B cell (primary cell): ENCODE measurements around the gene EID1. TPM values are rescaled to one million over a fixed set of nuclear protein-coding genes. Genes with fewer than 3 reads are reported as not detected.

ENCODE experiments used
- ATAC-seq: fragments of 200-7000 bp; cut with Tn5 transposase; one replicate; pipeline ENCODE4 v1.10.0; 2021; ENCODE audit warnings: low read depth, mild to moderate bottlenecking, moderate number of reproducible peaks, moderate library complexity
- CTCF ChIA-PET: fragments of 350-600 bp; sonication (Branson Sonifier 250); formaldehyde crosslinking; loops from one replicate; lab custom pipeline; 2021; ENCODE audit warnings: antibody characterized with exemption, inconsistent platforms; lab: Charles Lee
- POLR2A ChIA-PET: fragments of 350-600 bp; sonication (Branson Sonifier 250); formaldehyde crosslinking; loops from one replicate; lab custom pipeline; 2021; ENCODE audit warnings: antibody characterized with exemption; lab: Charles Lee
- DNase-seq: peaks from one replicate; pipeline ENCODE4 v3.0.0; 2013
- H2AFZ ChIP-seq: 2 replicates; pipeline ENCODE4 v1.6.1; 2012; ENCODE audit warnings: mild to moderate bottlenecking, low read depth, low read length; ENCODE audit not compliant: insufficient read depth, poor library complexity, severe bottlenecking
- H3K27ac ChIP-seq, 2 donors: 1 replicate in 1 of 2; 2 replicates in 1 of 2; pipeline ENCODE4 v1.5.1; 2012 to 2013; ENCODE audit warnings: low read length in 2 of 2, mild to moderate bottlenecking in 2 of 2, moderate library complexity in 1 of 2
- H3K27me3 ChIP-seq, 4 experiments: fragments of 200-600 bp in 1 of 4; sonication (generic) in 1 of 4; replicated peaks in 1 of 4; 1 replicate in 2 of 4; 2 replicates in 2 of 4; pipeline versions ENCODE4 v1.6.1 to v1.7.0; 2013 to 2016; ENCODE audit warnings: low read length in 3 of 4, mild to moderate bottlenecking in 2 of 4, mixed read lengths in 1 of 4, moderate library complexity in 1 of 4; ENCODE audit not compliant: insufficient read depth in 4 of 4, control insufficient read depth in 3 of 4; ENCODE audit errors: control extremely low read depth in 1 of 4
- H3K36me3 ChIP-seq, 2 experiments: replicated peaks in 1 of 2; 1 replicate in 1 of 2; 2 replicates in 1 of 2; pipeline versions ENCODE4 v1.6.1 to v1.7.1; 2013; ENCODE audit warnings: low read length in 1 of 2; ENCODE audit not compliant: insufficient read depth in 2 of 2, control insufficient read depth in 1 of 2; ENCODE audit errors: control extremely low read depth in 1 of 2, extremely low read depth in 1 of 2
- H3K4me1 ChIP-seq, 2 donors: fragments of 200-600 bp in 1 of 2; sonication (generic) in 1 of 2; 1 replicate in 1 of 2; 2 replicates in 1 of 2; pipeline versions ENCODE4 v1.5.1 to v1.6.1; 2013 to 2017; ENCODE audit warnings: low read length in 2 of 2; ENCODE audit not compliant: control insufficient read depth in 2 of 2, insufficient read depth in 2 of 2
- H3K4me2 ChIP-seq: replicated peaks from 2 replicates; pipeline ENCODE3; 2012; ENCODE audit warnings: mild to moderate bottlenecking, low read depth, low read length; ENCODE audit not compliant: poor library complexity, severe bottlenecking
- H3K4me3 ChIP-seq, 5 experiments: fragments of 200-600 bp in 1 of 5; sonication (generic) in 1 of 5; 1 replicate in 3 of 5; 2 replicates in 2 of 5; pipeline versions ENCODE4 v1.5.1 to v1.7.0; 2011 to 2016; ENCODE audit warnings: low read length in 4 of 5, mild to moderate bottlenecking in 4 of 5, low read depth in 2 of 5, control low read depth in 1 of 5, moderate library complexity in 1 of 5; ENCODE audit not compliant: insufficient read depth in 1 of 5; ENCODE audit errors: control extremely low read depth in 1 of 5, extremely low read depth in 1 of 5
- H3K79me2 ChIP-seq: fragments of 200-600 bp; sonication (generic); one replicate; pipeline ENCODE4 v1.6.0; 2016; ENCODE audit warnings: low read length; ENCODE audit not compliant: control insufficient read depth, insufficient read depth
- H3K9ac ChIP-seq: fragments of 200-600 bp; sonication (generic); 2 replicates; pipeline ENCODE4 v1.6.1; 2017; ENCODE audit warnings: mild to moderate bottlenecking, low read length, moderate library complexity
- H3K9me3 ChIP-seq, 3 donors: one replicate each; pipeline versions ENCODE4 v1.6.1 to v1.7.1; 2013; ENCODE audit warnings: low read length in 2 of 3; ENCODE audit not compliant: control insufficient read depth in 2 of 3, insufficient read depth in 1 of 3; ENCODE audit errors: control extremely low read depth in 1 of 3
- H4K20me1 ChIP-seq: 2 replicates; pipeline ENCODE4 v1.6.0; 2012; ENCODE audit warnings: mild to moderate bottlenecking, low read length; ENCODE audit not compliant: insufficient read depth, control insufficient read depth, poor library complexity, severe bottlenecking
- H3K27ac Mint-ChIP-seq: one replicate; pipeline ENCODE4 v1.8.0; 2021; ENCODE audit warnings: mixed read lengths
- H3K27me3 Mint-ChIP-seq: one replicate; pipeline ENCODE4 v1.8.0; 2021; ENCODE audit warnings: mixed read lengths
- H3K4me1 Mint-ChIP-seq: one replicate; pipeline ENCODE4 v1.8.0; 2021; ENCODE audit warnings: mixed read lengths
- H3K4me3 Mint-ChIP-seq: one replicate; pipeline ENCODE4 v1.8.0; 2021; ENCODE audit warnings: mixed read lengths
- H3K9me3 Mint-ChIP-seq: one replicate; pipeline ENCODE4 v1.8.0; 2022; ENCODE audit warnings: mixed read lengths; ENCODE audit not compliant: insufficient read depth
- EZH2 ChIP-seq: IDR thresholded peaks from 2 replicates; pipeline ENCODE4 v1.6.1; 2012; ENCODE audit warnings: borderline replicate concordance, low read depth, mild to moderate bottlenecking, moderate library complexity, low read length; ENCODE audit not compliant: insufficient read depth, poor library complexity, severe bottlenecking
- WGBS: methylation state at CpG from one replicate; pipeline ENCODE4 v1.1.5; 2013; ENCODE audit warnings: missing lambda C conversion rate; ENCODE audit not compliant: insufficient coverage; 5-methylcytosine and 5-hydroxymethylcytosine counted together
- intact Hi-C: fragments of 100-400 bp; cut with micrococcal nuclease; formaldehyde crosslinking; loops from one replicate; pipeline ENCODE4 v1.10.0; 2022
- polyA plus RNA-seq: library from polyadenylated mRNA; depleted of rRNA; stranded (reverse); fragments of >200 nt; gene quantifications from 2 replicates; pipeline ENCODE4 v1.2.3, GENCODE V29; 2012
- total RNA-seq, 2 donors: library from RNA; stranded (reverse); fragments of 120-200 nt in 1 of 2; gene quantifications; 1 replicate in 1 of 2; 2 replicates in 1 of 2; pipeline versions ENCODE4 v1.2.3 to v1.2.4, GENCODE V29; 2013 to 2022
- TF ChIP-seq, protein P1 (sequence below): fragments of 200-600 bp; IDR thresholded peaks from one replicate; pipeline ENCODE4 v1.8.0; 2022; ENCODE audit warnings: antibody characterized with exemption, mild to moderate bottlenecking

EID1 gene
- total and polyA plus RNA-seq, 2 donors (not counting 1 experiment from before 2014, with no cell fraction given) = 30.2 to 56.5 TPM

- no peak for TF ChIP-seq EZH2
- TF ChIP-seq, protein P1, sequence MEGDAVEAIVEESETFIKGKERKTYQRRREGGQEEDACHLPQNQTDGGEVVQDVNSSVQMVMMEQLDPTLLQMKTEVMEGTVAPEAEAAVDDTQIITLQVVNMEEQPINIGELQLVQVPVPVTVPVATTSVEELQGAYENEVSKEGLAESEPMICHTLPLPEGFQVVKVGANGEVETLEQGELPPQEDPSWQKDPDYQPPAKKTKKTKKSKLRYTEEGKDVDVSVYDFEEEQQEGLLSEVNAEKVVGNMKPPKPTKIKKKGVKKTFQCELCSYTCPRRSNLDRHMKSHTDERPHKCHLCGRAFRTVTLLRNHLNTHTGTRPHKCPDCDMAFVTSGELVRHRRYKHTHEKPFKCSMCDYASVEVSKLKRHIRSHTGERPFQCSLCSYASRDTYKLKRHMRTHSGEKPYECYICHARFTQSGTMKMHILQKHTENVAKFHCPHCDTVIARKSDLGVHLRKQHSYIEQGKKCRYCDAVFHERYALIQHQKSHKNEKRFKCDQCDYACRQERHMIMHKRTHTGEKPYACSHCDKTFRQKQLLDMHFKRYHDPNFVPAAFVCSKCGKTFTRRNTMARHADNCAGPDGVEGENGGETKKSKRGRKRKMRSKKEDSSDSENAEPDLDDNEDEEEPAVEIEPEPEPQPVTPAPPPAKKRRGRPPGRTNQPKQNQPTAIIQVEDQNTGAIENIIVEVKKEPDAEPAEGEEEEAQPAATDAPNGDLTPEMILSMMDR = no peak
- peaks cover 39% of the 10 kb centered on the region for H3K27me3 Mint-ChIP-seq
- Histone ChIP-seq H3K4me2 (no peak overlapping the region), H3K9ac (no peak overlapping the region), H3K79me2 (no peaks in the 10 kb centered on the region), H2AFZ (no peak overlapping the region), H3K9me3 (no peaks in the 10 kb centered on the region), H3K4me3 (no peak overlapping the region), H3K36me3 (no peaks in the 10 kb centered on the region), H3K27me3 (peaks cover 0 to 6% (median 3%) of the 10 kb centered on the region in 4 experiments), H4K20me1 (no peaks in the 10 kb centered on the region), H3K27ac (no peak overlapping the region), H3K4me1 (no peaks in the 10 kb centered on the region)
- ATAC-seq (no peak), DNase-seq (no peak)
- ChIA-PET CTCF (no interaction called here), POLR2A (no interaction called here)
- no peak overlapping the region for H3K27ac Mint-ChIP-seq
- no peaks in the 10 kb centered on the region for H3K4me1 Mint-ChIP-seq
- WGBS = no CpG with 5 or more reads among the region's 3 CpGs
- H3K9me3 Mint-ChIP-seq = no peaks in the 10 kb centered on the region
- intact Hi-C loops = no loop called here
- H3K4me3 Mint-ChIP-seq = no peak overlapping the region
Measured at GRCh38 chr15:48915861-48916260, 37.9 kb downstream of the EID1 start.

DNA sequence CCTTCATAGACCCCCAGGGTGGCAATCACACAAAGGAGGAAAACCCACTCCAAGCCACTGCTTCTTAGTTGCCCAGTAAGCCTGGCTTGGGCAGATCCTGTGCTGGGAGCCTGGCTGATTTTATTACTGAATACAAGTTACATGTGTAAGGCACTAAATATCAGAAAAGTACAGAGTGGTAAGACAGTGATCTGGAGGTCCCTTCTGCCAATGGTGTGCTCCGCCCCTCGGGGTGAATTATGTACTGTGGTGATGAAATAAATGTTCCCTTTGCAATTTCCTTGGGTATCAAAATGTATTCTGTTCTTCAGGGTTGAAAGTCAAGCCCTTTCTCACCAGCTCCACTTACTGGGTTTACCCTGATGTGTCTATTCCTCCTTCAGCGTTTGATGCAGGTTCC lies 38.8 kb downstream of the EID1 start:
- no peak for ATAC-seq
- H3K4me1 ChIP-seq = no peaks in the 10 kb centered on the region
- no peak overlapping the region for H3K27ac Mint-ChIP-seq
- no peak overlapping the region for H2AFZ ChIP-seq
- no peak for DNase-seq
- no peak overlapping the region for H3K27ac ChIP-seq
- no CpG with 5 or more reads among the region's 3 CpGs for WGBS
- intact Hi-C loops = no loop called here
- ChIA-PET POLR2A (no interaction called here), CTCF (no interaction called here)
- H3K9me3 Mint-ChIP-seq = no peaks in the 10 kb centered on the region
- no peak overlapping the region for H3K4me3 ChIP-seq
- TF ChIP-seq, protein P1 = no peak
- no peak for TF ChIP-seq EZH2
- no peaks in the 10 kb centered on the region for H3K36me3 ChIP-seq
- H3K79me2 ChIP-seq = no peaks in the 10 kb centered on the region
- no peaks in the 10 kb centered on the region for H3K9me3 ChIP-seq
- H3K4me2 ChIP-seq = no peak overlapping the region
- no peak overlapping the region for H3K4me3 Mint-ChIP-seq
- peaks cover 42% of the 10 kb centered on the region for H3K27me3 Mint-ChIP-seq
- H4K20me1 ChIP-seq = no peaks in the 10 kb centered on the region
- H3K27me3 ChIP-seq = peaks cover 0 to 6% (median 3%) of the 10 kb centered on the region in 4 experiments
- no peaks in the 10 kb centered on the region for H3K4me1 Mint-ChIP-seq
- H3K9ac ChIP-seq = no peak overlapping the region
